ENCODE data around the gene MIA2. TPM values are rescaled to one million over a fixed set of nuclear protein-coding genes. Genes with fewer than 3 reads are reported as not detected.

MIA2 gene
- total RNA-seq, 4 donors from 2014 or later, result 13.6 to 30.9 (median 20.7) TPM

DNA sequence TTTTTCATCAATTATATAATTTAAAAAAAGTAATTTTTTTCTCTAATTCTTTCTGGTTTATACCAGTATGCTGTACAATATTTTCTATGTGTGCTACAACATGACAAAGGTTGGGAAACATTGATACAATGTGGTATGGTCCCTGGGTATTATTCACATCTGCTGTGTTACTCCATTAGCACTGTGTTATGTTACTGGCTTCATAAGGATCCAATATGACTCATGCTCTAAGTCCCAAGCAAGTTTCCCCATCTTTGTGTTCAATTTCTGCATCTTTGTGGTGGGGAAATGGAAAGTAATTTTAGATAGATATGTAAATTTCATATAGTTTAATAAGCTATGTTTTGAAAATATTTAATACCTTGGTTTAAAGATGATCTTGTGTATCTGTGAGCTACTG is 162.7 kb downstream of the MIA2 start:
- intact Hi-C loops (cut with DNase I; ENCODE audit: low total_unique reads) (no loop called here), in situ Hi-C loops (cut with MboI; ENCODE audit: low sequenced_read_pairs in 4 of 4) (no loop called here)
- Histone ChIP-seq H3K9me3 (no peaks in the 10 kb centered on the region), H3K4me1 (peaks cover 0 to 11% of the 10 kb centered on the region in 2 donors), H3K36me3 (peaks cover 0 to 12% of the 10 kb centered on the region in 2 donors), H3K4me3 (no peak overlapping the region), H3K27ac (peak overlapping the region in 1 of 4 donors; percentile 4), H3K27me3 (no peaks in the 10 kb centered on the region)
- no peak for TF ChIP-seq CTCF (IDR thresholded peaks at IDR 0.05 in 4 of 5, conservative IDR thresholded peaks at IDR 0.05 in 1 of 5)
- TF ChIP-seq POLR2A (IDR thresholded peaks at IDR 0.05), result no peak
- ATAC-seq (peak in 1 of 2 donors; percentile 87), DNase-seq (no peak)

DNA sequence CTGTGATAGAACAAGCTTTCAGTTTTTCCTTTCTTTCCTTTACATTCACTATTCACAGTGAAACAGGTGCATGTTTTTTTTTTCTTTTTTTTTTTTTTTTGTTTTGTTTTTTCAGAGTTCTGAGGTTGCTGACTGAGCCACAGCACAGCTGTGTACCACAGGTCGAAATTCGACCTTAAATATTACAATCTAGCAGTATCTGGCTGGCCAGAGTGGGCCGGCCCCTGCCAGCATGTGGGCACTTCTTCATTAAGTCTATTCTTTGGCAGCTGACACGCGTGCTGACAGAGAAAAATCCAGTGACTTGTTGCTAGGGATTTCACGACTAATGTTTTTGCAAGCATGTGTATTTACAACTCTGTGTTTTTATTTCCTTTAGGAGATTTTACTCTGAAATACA is 164.7 kb downstream of the MIA2 start:
- ATAC-seq (no peak), DNase-seq (no peak)
- intact Hi-C loops (cut with DNase I; ENCODE audit: low total_unique reads), result no loop called here

DNA sequence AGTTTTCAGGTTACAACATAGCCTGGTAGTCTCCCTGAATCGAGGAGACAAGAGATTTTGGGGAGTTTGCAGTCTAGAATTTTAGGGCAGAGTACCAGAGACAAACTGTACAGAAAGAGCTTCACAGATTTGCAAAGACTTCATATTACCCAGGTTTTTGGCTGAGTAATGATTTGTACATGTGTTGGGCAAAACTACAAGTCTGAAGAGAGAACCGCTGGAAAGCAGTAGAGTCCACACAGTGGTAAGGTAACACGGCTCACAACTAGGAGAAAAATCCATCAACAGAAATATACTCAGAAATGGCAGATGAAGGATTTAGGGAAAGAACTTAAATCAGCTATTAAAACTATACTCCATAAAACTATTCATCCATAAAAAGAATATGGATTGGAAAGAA is 172.8 kb downstream of the MIA2 start:
- Histone ChIP-seq H3K9me3 (no peaks in the 10 kb centered on the region), H3K4me1 (no peaks in the 10 kb centered on the region), H3K4me3 (no peak overlapping the region), H3K36me3 (no peaks in the 10 kb centered on the region), H3K27me3 (no peaks in the 10 kb centered on the region), H3K27ac (no peak overlapping the region)
- ATAC-seq (no peak), DNase-seq (no peak)
- TF ChIP-seq CTCF (IDR thresholded peaks at IDR 0.05 in 4 of 5, conservative IDR thresholded peaks at IDR 0.05 in 1 of 5) (no peak), POLR2A (IDR thresholded peaks at IDR 0.05) (no peak)
- intact Hi-C loops (cut with DNase I; ENCODE audit: low total_unique reads), result no loop called here
- in situ Hi-C loops (cut with MboI; ENCODE audit: low sequenced_read_pairs in 4 of 4), result no loop called here

More for the DNA sequence above, 164.7 kb downstream of the MIA2 start:
- Histone ChIP-seq H3K9me3 (no peaks in the 10 kb centered on the region), H3K36me3 (peaks cover 0 to 12% of the 10 kb centered on the region in 2 donors), H3K27me3 (no peaks in the 10 kb centered on the region), H3K27ac (peak overlapping the region in 1 of 4 donors; percentile 9), H3K4me1 (peaks cover 0 to 11% of the 10 kb centered on the region in 2 donors), H3K4me3 (no peak overlapping the region)
- in situ Hi-C loops (cut with MboI; ENCODE audit: low sequenced_read_pairs in 4 of 4), result no loop called here
- TF ChIP-seq CTCF (IDR thresholded peaks at IDR 0.05 in 4 of 5, conservative IDR thresholded peaks at IDR 0.05 in 1 of 5), result no peak
- no peak for TF ChIP-seq POLR2A (IDR thresholded peaks at IDR 0.05)

DNA sequence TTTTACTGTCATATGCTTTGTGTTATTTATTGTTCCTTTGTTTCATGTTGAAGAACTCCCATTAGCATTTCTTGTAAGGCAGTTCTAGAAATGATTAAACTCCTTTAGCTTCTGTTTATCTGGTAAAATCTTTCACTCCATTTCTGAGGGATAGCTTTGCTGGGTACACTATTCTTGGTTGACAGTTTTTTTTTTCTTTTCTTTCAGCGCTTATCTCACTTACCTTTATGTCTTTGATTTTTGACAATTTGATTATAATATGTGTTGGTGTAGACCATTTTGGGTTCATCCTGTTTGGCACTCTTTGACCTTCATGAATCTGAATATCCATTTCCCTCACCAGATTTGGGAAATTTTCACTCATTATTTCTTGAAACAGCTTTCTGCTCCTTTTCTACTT is 182.4 kb downstream of the MIA2 start:
- peaks cover 0 to 4% (median 0%) of the 10 kb centered on the region in 3 donors for H3K9me3 ChIP-seq
- DNase-seq (no peak), ATAC-seq (no peak)
- TF ChIP-seq CTCF (IDR thresholded peaks at IDR 0.05 in 4 of 5, conservative IDR thresholded peaks at IDR 0.05 in 1 of 5) (no peak), POLR2A (IDR thresholded peaks at IDR 0.05) (no peak)
- no peak overlapping the region for H3K4me3 ChIP-seq
- H3K27ac ChIP-seq, result no peak overlapping the region
- intact Hi-C loops (cut with DNase I; ENCODE audit: low total_unique reads) (no loop called here), in situ Hi-C loops (cut with MboI; ENCODE audit: low sequenced_read_pairs in 4 of 4) (no loop called here)
- H3K36me3 ChIP-seq, result no peaks in the 10 kb centered on the region
- no peaks in the 10 kb centered on the region for H3K27me3 ChIP-seq
- no peaks in the 10 kb centered on the region for H3K4me1 ChIP-seq

- DNase-seq (no peak), ATAC-seq (no peak)
- in situ Hi-C loops (cut with MboI; ENCODE audit: low sequenced_read_pairs in 4 of 4), result no loop called here
These were observed 183.3 kb downstream of the MIA2 start for GRCh38 chr14:39417014-39417413.

More at GRCh38 chr14:39417014-39417413, 183.3 kb downstream of the MIA2 start:
- Histone ChIP-seq H3K9me3 (peaks cover 0 to 4% (median 0%) of the 10 kb centered on the region in 3 donors), H3K27ac (no peak overlapping the region), H3K27me3 (no peaks in the 10 kb centered on the region), H3K36me3 (no peaks in the 10 kb centered on the region), H3K4me1 (no peaks in the 10 kb centered on the region), H3K4me3 (no peak overlapping the region)
- intact Hi-C loops (cut with DNase I; ENCODE audit: low total_unique reads), result no loop called here
- TF ChIP-seq POLR2A (IDR thresholded peaks at IDR 0.05) (no peak), CTCF (IDR thresholded peaks at IDR 0.05 in 4 of 5, conservative IDR thresholded peaks at IDR 0.05 in 1 of 5) (no peak)

Measured in gastrocnemius medialis (tissue), 4 donors.